ENCODE results near the gene PCNT.
A peak's percentile ranks its signal among the peaks of the same experiment; 100 is the strongest.

The PCNT gene

DNA sequence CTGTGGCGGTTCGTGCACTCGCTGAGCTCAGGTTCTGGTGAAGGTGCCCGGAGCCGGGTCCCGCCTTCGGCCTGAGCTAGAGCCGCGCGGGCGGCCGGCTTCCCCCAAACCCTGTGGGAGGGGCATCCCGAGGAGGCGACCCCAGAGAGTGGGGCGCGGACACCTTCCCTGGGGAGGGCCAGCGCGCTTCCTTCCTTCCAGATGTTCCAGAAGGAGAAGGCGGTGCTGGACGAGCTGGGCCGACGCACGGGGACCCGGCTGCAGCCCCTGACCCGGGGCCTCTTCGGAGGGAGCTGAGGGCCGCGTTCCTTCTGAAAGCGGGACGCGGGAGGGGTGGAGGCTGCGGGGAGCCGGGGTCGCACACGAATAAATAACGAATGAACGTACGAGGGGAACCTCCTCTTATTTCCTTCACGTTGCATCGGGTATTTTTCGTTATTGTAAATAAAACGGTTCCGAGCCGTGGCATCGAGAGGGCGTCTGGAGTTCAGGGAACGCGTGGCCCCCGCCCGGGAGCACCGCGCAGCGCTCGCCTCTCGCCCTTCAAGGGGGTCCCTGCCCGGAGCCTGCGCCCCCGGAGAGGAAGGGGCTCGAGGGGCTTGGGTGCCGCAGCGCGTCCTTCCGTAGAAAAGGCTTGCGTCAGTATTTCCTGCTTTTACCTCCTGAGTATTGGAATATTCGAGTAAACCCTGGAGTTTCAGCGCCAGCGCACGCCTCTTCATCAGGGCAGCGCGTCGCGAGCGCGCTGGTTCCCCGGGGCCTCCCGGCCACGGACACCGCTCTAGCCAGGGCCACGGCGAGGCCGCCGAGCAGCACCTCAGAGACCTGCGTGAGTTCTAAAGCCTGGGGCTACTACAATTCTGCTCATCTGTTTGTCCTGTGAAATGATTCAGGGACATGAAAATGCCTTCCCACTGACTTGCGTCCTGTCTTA is 26.4 kb upstream of the PCNT start:
- peaks cover 12% of the 10 kb centered on the region for H3K4me1 Mint-ChIP-seq
- TF ChIP-seq, protein P1, sequence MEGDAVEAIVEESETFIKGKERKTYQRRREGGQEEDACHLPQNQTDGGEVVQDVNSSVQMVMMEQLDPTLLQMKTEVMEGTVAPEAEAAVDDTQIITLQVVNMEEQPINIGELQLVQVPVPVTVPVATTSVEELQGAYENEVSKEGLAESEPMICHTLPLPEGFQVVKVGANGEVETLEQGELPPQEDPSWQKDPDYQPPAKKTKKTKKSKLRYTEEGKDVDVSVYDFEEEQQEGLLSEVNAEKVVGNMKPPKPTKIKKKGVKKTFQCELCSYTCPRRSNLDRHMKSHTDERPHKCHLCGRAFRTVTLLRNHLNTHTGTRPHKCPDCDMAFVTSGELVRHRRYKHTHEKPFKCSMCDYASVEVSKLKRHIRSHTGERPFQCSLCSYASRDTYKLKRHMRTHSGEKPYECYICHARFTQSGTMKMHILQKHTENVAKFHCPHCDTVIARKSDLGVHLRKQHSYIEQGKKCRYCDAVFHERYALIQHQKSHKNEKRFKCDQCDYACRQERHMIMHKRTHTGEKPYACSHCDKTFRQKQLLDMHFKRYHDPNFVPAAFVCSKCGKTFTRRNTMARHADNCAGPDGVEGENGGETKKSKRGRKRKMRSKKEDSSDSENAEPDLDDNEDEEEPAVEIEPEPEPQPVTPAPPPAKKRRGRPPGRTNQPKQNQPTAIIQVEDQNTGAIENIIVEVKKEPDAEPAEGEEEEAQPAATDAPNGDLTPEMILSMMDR (IDR thresholded peaks at IDR 0.05; ENCODE audit: unreplicated experiment in 3 of 3) = no peak

GRCh38 chr21:46299167-46299566 is 24.8 kb upstream of the PCNT start:
- no peaks in the 10 kb centered on the region for H3K27me3 Mint-ChIP-seq (ENCODE audit: low read depth)
- TF ChIP-seq, protein P1 (IDR thresholded peaks at IDR 0.05; ENCODE audit: unreplicated experiment in 3 of 3) = no peak
- no peak overlapping the region for H3K27ac Mint-ChIP-seq
- peaks cover 37% of the 10 kb centered on the region for H3K36me3 Mint-ChIP-seq (ENCODE audit: low read depth)
- peaks cover 12% of the 10 kb centered on the region for H3K4me1 Mint-ChIP-seq
- H3K4me3 Mint-ChIP-seq = no peak overlapping the region
- peaks cover 3% of the 10 kb centered on the region for H3K9me3 Mint-ChIP-seq

More for the DNA sequence above, 26.4 kb upstream of the PCNT start:
- peak overlapping the region; percentile 62 to 81 (median 76) for H3K4me3 Mint-ChIP-seq
- no peaks in the 10 kb centered on the region for H3K27me3 Mint-ChIP-seq (ENCODE audit: low read depth)
- H3K36me3 Mint-ChIP-seq (ENCODE audit: low read depth) = peaks cover 33% of the 10 kb centered on the region
- H3K27ac Mint-ChIP-seq = peak overlapping the region in 1 of 3 experiments; percentile 82
- peaks cover 3% of the 10 kb centered on the region for H3K9me3 Mint-ChIP-seq

DNA sequence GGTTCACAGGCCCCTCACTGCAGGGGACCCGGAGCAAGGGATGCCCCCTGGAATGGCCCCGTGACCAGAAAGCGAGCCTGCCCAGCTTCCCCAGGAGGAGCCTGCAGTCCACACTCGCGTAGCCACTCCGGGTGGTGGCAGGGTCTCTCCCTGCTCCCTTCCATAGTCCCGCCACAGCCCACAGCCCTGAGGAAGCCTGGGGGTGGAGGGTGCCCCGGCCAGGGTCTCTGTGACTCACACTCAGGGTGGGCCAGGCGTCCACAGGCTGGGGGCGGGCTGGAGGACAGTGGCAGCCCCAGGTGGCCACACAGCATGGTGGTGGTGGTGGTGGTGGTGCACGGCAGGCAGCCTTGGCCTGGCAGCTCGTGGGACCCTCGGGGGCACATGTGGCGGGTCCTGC is 22.2 kb upstream of the PCNT start:
- H3K4me1 Mint-ChIP-seq = no peaks in the 10 kb centered on the region
- TF ChIP-seq, protein P1 (IDR thresholded peaks at IDR 0.05; ENCODE audit: unreplicated experiment in 3 of 3) = no peak
- no peaks in the 10 kb centered on the region for H3K9me3 Mint-ChIP-seq
- H3K27me3 Mint-ChIP-seq (ENCODE audit: low read depth) = no peaks in the 10 kb centered on the region
- no peak overlapping the region for H3K4me3 Mint-ChIP-seq
- H3K27ac Mint-ChIP-seq = no peak overlapping the region
- H3K36me3 Mint-ChIP-seq (ENCODE audit: low read depth) = peaks cover 39% of the 10 kb centered on the region

- Mint-ChIP-seq H3K4me3 (no peak overlapping the region), H3K27me3 (ENCODE audit: low read depth) (no peaks in the 10 kb centered on the region), H3K27ac (no peak overlapping the region), H3K4me1 (no peaks in the 10 kb centered on the region), H3K36me3 (ENCODE audit: low read depth) (peaks cover 49% of the 10 kb centered on the region), H3K9me3 (no peaks in the 10 kb centered on the region)
- TF ChIP-seq, protein P1 (IDR thresholded peaks at IDR 0.05; ENCODE audit: unreplicated experiment in 3 of 3) = no peak
Observed at GRCh38 chr21:46304437-46304836, 19.5 kb upstream of the PCNT start.

DNA sequence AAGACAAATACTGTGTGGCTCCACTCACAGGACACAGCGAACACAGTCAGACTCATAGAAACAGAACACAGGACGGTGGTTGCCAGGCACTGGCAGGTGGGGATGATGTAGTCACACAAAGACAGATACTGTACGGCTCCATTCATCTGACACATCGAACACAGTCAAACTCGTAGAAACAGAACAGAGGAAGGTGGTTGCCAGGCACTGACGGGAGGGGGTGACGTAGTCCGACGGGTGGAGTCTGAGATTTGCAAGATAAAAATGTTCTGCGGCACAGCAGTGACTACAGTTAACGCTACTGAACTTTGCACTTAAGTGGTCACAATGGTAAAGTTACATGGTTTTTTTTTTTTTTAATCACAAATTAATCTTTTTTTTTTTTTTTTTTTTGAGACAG is 19.0 kb upstream of the PCNT start:
- H3K27ac Mint-ChIP-seq = no peak overlapping the region
- H3K9me3 Mint-ChIP-seq = no peaks in the 10 kb centered on the region
- H3K36me3 Mint-ChIP-seq (ENCODE audit: low read depth) = peaks cover 43% of the 10 kb centered on the region
- no peaks in the 10 kb centered on the region for H3K27me3 Mint-ChIP-seq (ENCODE audit: low read depth)
- H3K4me3 Mint-ChIP-seq = no peak overlapping the region
- TF ChIP-seq, protein P1 (IDR thresholded peaks at IDR 0.05; ENCODE audit: unreplicated experiment in 3 of 3) = no peak
- H3K4me1 Mint-ChIP-seq = no peaks in the 10 kb centered on the region

- Mint-ChIP-seq H3K4me3 (no peak overlapping the region), H3K27ac (no peak overlapping the region), H3K36me3 (ENCODE audit: low read depth) (peaks cover 39% of the 10 kb centered on the region), H3K9me3 (no peaks in the 10 kb centered on the region), H3K4me1 (no peaks in the 10 kb centered on the region), H3K27me3 (ENCODE audit: low read depth) (no peaks in the 10 kb centered on the region)
- TF ChIP-seq, protein P1 (IDR thresholded peaks at IDR 0.05; ENCODE audit: unreplicated experiment in 3 of 3) = no peak
Observed at GRCh38 chr21:46307625-46308024, 16.3 kb upstream of the PCNT start.
